ENCODE results near the gene COPB1.

DNA sequence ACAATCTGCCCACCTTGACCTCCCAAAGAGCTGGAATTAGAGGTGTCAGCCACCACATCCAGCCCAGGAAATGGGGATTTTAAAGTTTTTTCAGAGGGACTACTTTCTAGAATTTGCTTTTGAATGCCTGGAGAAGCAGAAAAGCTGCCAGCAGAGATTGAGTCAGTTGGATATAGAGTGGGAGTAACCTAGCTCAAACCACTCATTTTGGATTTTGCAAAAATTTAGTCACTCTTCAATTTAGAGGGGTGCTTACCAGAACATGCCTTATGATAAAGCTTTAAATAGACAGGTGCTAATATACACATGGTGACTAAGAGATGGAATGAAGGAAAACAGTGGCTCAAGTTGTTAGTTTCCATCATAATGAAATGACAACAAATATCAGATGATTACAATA is 47.1 kb upstream of the COPB1 start:
- no peak for TF ChIP-seq EP300 (IDR thresholded peaks at IDR 0.05; ENCODE audit: low read length)
- TF ChIP-seq, protein P1, sequence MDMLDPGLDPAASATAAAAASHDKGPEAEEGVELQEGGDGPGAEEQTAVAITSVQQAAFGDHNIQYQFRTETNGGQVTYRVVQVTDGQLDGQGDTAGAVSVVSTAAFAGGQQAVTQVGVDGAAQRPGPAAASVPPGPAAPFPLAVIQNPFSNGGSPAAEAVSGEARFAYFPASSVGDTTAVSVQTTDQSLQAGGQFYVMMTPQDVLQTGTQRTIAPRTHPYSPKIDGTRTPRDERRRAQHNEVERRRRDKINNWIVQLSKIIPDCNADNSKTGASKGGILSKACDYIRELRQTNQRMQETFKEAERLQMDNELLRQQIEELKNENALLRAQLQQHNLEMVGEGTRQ (CRISPR knock-in tag; IDR thresholded peaks at IDR 0.05) = no peak
- TF ChIP-seq ZNF780A (CRISPR knock-in tag; IDR thresholded peaks at IDR 0.05) = no peak
- TF ChIP-seq ZNF146 (CRISPR knock-in tag; IDR thresholded peaks at IDR 0.05; ENCODE audit: unreplicated experiment) = no peak

Data from K562 (cell line).